HG03520 (cell line): ENCODE results near the gene POLDIP2.

Source experiments
- ATAC-seq: cut with Tn5 transposase; IDR thresholded peaks from one replicate; pipeline ENCODE4 v1.9.1; 2021; ENCODE audit warnings: mild to moderate bottlenecking, moderate library complexity; ENCODE audit not compliant: unreplicated experiment

Gene POLDIP2

DNA sequence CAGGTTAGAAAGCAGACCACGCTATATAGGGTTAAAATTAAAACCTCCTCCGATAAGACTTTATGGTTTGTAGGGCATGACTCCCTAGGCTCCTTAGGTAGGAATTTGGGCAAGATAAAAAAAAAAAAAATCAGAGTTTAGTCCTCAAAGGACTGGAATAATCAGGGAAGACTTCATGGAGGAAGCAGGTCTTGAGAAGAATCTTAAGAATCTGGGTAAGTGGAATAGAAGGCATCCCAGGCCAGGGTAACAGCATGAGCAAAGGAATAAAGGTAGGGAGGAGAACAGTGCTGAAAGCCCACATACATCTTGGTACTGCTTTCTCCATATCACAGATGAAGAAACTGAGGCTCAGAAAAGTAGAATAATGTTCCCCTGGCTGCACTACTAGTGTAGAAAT lies 33.2 kb upstream of the POLDIP2 start:
- no peak for ATAC-seq

DNA sequence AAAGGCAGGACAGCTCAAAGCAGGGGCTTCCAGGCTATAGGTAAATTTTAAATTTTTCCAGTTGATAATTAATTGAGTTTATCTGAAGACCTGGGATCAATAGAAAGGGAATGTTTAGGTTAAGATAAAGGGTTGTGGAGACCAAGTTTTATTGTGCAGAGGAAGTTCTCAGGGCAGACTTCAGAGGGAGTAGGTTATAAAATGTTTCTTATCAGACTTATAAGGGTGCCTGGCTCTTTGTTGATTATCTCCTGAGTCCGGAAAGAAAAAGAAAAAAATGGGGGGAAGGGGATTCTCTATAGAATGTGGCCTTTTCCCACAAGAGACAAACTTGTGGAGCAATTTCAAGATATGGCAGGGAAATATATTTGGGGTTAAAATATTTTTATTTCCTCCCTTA lies 32.8 kb upstream of the POLDIP2 start:
- ATAC-seq, result no peak

DNA sequence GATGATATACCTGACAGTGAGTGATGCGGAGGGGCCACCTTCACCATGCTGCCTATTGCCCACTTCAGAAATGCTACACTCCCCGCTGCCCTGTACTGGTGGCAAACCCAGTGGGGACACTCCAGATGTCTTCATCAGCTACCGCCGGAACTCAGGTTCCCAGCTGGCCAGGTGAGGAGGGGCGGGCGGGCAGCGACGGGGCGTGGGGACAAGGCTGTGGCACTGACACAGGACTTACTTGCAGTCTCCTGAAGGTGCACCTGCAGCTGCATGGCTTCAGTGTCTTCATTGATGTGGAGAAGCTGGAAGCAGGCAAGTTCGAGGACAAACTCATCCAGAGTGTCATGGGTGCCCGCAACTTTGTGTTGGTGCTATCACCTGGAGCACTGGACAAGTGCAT lies 30.8 kb upstream of the POLDIP2 start:
- ATAC-seq, result no peak

DNA sequence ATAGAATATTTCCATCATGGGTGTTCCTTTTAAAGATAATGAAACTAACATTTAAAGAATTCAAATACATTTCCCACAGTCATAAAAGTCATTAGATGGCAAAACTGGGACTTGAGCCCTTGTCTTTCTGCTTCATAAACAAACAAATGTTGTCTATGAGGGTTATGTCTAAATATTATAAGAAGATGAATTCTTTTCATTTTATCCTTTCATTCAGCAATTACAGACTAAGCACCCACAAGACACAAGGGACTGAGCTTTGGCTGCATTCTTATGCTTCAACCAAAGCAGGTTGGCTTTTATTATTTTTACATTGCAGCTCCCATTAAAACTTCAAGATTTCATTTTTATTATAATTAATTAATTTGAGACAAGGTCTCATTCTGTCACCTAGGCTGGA lies 29.1 kb upstream of the POLDIP2 start:
- ATAC-seq, result no peak

DNA sequence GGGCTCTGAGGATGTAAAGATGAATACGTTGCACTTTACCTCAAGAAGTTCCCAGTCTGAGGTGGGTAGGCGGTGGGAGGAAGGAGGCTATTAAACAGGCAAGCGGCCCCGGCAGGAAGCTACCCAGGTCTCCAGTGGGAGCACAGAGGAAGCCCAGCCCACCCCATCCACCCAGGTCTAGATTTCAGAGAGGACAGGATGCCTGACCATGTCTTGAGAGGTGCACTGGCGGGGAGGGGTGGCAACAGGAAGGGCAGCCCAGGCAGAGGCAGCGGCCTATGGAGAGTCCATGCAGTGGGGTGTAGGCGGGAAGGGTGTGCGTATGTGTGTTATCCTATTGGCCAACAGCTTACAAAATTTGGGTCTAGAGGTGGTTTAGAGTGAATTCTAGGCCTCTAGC lies 28.1 kb upstream of the POLDIP2 start:
- no peak for ATAC-seq

DNA sequence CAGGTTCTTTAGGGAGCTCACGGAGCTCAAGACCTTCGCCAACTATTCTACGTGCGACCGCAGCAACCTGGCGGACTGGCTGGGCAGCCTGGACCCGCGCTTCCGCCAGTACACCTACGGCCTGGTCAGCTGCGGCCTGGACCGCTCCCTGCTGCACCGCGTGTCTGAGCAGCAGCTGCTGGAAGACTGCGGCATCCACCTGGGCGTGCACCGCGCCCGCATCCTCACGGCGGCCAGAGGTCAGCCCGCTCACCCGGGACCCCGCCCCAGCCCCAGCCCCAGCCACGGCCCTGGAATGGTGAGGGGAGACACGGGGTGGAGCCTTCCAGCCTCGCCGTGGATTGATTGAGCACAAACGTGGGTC lies 27.7 kb upstream of the POLDIP2 start:
- no peak for ATAC-seq

DNA sequence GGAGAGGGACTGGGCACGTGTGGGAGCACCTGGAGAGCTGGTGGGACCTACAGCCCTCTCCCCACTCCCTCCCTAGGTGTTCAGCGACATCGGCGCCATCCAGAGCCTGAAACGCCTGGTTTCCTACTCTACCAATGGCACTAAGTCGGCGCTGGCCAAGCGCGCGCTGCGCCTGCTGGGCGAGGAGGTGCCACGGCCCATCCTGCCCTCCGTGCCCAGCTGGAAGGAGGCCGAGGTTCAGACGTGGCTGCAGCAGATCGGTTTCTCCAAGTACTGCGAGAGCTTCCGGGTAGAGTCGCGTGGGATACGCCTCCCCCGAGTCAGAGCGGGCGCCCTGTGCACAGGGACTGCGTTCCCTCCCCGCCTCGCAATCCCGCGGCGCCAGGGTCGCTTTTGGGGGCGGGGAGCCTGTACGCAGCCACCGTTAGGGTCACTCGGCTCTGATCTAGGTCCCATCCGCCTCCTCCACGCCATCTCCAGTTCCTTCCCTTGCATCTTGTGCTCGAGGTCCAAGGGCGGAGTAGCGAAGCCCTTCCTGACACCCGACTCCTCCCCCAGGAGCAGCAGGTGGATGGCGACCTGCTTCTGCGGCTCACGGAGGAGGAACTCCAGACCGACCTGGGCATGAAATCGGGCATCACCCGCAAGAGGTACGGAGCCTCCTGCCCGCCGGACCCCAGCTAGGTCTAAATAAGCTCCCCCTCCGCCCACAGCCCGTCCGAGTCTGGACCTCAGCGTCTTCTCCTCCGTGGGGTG lies 27.1 kb upstream of the POLDIP2 start:
- ATAC-seq, result peak; percentile 51

DNA sequence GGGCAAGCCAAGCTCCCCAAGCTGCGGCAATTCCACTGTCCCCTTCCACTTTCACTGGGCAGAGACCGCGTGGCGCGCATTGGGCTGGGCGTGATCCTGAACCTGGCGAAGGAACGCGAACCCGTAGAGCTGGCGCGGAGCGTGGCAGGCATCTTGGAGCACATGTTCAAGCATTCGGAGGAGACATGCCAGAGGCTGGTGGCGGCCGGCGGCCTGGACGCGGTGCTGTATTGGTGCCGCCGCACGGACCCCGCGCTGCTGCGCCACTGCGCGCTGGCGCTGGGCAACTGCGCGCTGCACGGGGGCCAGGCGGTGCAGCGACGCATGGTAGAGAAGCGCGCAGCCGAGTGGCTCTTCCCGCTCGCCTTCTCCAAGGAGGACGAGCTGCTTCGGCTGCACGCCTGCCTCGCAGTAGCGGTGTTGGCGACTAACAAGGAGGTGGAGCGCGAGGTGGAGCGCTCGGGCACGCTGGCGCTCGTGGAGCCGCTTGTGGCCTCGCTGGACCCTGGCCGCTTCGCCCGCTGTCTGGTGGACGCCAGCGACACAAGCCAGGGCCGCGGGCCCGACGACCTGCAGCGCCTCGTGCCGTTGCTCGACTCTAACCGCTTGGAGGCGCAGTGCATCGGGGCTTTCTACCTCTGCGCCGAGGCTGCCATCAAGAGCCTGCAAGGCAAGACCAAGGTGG lies 24.0 kb upstream of the POLDIP2 start:
- ATAC-seq, result no peak

DNA sequence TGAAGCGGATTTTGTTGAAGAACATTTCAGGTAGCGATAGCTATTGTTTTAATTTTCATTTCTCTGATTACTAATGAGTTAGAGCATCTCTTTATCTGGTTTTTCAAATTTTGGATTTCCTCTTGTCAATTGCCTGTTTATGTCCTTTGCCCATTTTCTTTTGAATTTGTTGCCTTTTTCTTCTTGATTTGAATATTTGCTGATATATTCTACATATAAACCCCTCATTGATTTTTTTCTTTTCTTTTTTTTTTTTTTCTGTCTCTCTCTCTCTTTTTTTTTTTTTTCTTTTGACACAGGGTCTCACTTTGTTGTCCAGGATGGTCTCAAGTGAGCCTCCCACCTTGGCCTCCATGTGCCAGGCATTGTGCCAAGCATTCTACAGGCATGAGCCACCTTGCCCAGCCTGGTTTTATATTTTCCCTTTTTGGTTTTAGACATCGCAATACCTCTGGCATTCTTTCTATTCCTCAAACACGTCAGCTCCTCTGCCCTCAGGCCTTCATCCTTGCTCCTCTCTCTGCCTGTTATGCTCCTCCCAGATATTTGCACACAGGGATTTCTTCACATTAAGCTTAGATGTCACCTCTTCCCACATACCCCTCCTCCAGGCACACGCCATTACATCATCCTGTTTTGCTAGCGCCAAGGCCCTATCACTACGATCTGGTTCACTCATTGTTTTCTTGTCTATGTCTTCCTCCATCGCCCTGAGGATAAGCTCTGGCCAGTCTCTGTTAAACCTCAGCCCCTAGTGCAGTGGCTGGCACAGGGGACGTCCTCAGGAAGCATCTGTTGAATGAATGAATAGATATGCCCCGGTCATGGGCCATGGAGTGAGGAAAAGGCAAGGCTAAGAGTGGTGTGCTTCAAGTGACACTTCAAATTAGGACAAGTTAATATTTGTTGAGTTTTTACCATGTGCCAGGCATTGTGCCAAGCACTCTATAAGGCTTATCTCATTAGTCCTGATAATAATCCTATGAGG lies 22.8 kb upstream of the POLDIP2 start:
- no peak for ATAC-seq

DNA sequence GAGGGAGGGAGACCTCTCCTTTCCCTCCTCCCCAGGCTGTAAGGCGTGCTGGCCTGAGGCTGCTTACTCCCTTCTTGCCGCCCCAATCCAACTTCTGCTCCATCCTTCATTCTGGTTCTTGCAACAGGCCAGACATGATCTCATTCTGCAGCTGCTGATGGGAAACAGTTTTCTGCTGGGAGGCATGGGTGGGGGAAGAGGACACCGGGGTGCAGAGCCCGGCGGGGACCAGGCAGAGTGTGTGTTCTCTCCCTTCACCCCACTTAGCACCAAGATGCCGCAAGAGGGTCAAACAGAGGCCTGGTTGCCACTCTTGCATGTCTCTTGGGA lies 15.6 kb upstream of the POLDIP2 start:
- no peak for ATAC-seq

DNA sequence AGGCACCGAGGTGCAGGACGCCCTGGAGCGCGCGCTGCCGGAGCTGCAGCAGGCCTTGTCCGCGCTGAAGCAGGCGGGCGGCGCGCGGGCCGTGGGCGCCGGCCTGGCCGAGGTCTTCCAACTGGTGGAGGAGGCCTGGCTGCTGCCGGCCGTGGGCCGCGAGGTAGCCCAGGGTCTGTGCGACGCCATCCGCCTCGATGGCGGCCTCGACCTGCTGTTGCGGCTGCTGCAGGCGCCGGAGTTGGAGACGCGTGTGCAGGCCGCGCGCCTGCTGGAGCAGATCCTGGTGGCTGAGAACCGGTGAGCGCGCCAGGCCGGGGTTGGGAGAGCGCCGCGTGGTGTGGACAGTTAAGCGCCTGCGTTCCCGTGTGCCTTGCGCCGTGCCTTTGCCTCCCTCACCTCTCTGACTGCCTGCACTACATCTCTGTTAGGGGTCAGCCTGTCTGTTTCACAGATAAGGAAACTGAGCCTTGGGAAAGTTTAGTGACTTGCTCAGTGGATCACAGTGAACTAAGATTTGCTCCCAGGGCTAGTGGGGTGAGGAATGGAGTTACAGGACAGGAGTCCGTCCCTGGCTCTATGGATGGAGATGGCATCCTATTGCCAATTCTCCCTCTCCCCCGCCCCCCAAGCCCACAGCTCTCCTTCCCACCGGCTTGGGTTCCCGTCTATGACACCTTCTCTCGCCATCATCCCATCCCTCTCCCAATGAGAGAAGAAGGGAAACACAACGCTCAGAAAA lies 15.0 kb upstream of the POLDIP2 start:
- ATAC-seq, result no peak

DNA sequence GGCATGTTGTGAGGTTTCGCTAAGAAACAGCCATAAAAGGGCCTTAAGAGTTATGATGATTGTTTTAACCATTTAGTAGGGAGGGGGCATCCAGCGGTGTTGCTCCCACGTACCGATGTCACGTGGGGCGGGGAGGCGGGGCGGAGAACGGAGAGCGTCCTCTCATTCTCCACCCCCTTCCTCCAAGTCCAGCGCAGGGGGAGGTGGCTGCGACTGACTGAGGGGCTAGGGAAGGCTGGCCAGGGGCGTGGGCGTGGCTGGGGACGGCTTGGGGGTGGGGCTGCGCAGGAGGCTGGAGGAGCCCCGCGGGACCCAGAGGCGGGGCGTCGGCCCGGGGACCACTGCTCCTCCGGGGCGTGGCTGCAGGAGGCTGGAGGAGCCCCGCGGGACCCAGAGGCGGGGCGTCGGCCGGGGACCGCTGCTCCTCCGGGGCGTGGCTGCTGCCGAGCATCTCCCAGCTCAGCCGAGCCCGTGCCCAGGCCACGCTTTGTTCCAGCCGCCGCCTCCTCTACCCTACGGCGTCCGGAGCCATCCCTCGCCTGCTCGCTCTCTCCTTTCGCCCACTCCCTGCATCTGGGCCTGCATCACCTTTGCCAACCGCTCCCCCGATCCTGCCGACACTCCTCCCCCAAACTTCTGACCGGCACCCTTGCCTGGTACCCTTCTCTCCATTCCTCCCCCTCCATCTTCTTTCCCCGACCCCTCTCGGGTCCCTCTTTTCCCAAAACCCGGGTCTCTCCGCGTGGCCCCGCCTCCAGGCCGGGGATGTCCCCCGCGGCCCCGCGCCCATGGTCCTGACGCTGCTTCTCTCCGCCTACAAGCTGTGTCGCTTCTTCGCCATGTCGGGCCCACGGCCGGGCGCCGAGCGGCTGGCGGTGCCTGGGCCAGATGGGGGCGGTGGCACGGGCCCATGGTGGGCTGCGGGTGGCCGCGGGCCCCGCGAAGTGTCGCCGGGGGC lies 14.2 kb upstream of the POLDIP2 start, which contains the start of gene SARM1:
Gene SARM1, plus strand, starts transcription at position 450 of the 958 bp plus-strand sequence. Its CDS starts 339 bp downstream, at position 789.
- peak; percentile 75 for ATAC-seq

DNA sequence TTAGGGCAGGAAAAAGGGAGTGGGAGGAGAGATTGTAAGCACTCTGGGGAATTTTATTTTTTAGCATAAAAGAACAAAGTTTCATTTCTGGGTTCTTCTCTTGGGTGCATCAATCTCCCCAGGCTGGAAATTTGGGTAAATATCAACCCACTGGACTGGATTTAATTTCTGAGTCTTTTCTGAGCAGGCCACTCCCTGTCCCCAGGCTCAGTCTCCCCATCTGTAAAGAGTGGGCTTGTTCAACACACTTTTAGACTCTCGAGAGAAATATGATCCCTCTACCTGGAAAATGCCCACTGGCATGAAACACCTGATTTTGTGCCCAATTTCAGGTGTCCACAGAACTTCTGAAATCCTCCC lies 13.4 kb upstream of the POLDIP2 start:
- no peak for ATAC-seq

DNA sequence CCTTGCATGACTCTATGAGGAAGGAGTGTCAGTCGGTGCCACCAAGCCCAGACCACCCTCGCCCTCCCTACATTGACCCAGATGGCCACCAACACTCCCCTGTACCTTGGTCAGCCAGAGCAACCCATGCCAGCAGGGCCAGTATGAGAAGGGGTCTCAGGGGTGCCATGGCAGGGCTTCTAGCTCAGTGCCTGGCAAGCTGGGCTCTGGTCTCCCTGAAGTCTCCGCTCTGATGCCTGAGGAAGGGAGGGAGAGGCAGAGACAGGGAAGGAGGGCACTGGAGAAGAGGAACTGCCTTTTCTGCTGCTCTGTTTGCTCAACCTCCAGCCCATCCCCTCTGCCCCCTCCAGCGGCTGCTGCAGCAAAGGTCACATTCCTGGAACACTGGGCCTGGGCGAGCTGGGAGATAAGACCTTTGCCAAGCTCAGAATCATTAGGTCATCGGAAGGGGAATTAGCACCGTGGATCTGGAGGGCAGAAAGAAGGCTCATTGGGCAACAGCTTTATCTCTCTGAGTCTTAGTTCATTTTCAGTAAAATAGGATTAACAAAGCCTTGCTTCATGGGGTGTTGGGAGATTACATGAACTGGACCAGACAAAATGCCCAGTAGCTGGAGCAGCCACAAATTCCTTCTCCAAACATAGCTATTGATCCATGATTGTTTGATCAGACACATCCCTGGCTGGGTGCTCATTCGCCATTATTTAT lies 12.9 kb upstream of the POLDIP2 start, which contains the start of gene VTN:
Gene VTN, minus strand, starts transcription at position 273 of the 709 bp plus-strand sequence. Its CDS starts 104 bp downstream, at position 169.
- no peak for ATAC-seq

DNA sequence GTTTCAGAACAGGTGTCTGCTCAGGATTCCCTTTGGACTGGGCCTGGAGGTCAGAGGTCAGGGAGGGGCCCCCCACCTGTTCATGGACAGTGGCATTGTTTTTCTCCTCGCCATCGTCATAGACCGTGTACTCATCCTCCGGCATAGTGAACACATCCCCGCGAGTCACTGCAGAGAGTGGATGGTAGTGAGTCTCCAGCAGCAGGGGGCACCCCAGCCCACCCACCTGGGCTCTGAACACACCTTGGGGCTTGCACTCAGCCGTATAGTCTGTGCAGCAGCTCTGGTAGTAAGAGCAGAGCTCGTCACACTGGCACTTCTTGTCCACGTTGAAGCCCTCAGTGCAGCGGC lies 12.3 kb upstream of the POLDIP2 start:
- ATAC-seq, result no peak

DNA sequence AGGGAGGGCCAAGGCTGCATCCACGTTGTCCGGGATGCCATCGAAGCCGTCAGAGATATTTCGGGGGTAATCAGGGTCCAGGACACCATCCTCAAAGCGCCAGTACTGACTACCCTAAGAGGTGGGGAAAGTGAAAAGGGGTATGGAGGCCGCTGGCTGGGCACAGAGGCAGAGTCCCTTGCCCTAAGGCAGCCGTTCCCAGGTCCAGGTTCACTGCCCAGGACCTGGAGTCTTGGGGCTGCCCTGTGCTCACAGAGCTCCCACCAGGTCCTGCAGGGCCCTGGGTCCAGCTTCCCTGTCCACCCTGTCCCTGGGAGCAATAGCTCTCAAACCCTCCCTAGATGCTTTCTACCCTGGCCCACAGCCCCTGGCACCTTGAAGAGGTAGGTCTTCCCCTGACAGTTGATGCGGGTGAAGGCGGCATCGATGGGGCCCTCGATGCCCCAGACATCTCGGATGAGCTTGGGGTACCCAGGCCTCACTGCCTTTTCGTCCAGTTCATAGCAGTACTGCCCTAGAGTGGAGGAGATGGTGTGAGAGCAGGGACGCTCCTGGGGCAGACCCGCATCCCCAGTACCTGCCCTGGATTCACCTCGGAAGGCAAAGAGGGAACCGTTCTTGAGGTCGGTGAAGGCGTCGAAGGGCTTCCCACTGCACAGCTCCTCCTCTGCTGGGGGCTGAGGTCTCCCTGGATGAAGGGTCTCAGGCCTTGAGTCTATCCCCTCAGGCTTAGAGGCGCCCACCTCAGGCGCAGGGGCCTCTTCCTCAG lies 11.8 kb upstream of the POLDIP2 start:
- ATAC-seq, result no peak

DNA sequence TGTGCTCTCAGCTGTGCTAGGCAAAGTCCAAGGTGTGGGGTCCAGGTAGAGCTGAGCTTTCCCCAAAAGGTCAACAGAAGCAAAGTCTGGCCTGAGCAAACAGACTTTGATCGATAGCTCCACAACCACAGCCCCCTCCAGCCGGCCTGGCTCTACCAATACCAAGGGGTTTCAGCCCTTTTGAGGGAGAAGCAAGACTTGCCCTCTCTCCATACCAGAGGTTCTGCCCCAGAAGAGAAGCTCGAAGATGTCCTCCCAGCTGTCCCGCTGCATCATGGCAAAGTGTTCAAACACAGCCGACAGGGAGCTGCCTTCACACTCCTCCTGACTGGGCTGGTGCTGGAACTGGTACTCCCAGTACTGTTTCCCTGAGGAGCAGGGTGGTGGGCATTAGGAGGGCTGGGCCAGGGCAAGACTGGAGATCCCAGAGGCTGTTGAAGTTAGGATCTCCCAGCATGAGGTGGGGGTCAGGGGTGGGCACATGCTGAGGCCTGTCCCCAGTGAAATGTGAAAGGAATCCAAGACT lies 11.0 kb upstream of the POLDIP2 start:
- ATAC-seq, result no peak

DNA sequence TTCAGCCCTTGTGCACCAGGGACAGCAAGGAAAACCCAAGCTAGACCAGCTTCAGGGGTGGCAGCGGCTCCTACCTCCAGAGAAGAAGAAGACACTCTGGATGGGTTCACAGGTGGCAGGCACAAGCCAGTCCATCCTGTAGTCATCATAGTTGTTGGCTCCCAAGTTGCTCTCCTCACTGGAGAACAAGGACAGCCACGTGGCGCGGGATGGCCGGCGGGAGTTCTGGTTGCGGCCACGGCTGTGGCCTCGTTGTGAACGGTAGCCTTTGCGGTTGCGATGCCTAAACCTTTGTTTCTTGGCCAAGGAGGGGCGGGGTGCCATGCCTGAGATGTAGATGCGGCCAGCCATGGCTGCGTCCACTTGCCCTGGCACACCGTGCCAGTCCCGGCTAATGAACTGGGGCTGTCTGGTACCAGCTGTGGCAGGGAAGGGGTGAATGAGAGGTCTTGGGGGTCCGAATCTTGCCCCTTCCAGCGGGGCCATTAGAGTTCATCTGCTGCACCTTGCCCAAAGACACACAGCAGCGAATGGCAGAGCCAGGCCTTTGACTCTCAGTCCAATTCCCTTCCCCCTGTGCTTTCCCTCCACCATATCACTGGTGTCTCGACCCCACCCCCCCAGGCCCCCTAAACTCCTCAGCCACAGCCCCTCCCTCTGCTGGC lies 10.4 kb upstream of the POLDIP2 start:
- ATAC-seq, result no peak
